HEK293 (cell line): ENCODE data around the gene RPL10A.

Source experiments
- BCL11A ChIP-seq: fragments of 450-650 bp; formaldehyde crosslinking; IDR thresholded peaks from 2 replicates; pipeline ENCODE4 v1.5.1; 2016; ENCODE audit warnings: low read depth, missing biosample characterization, missing genetic modification characterization
- SP7 ChIP-seq: fragments of 450-650 bp; formaldehyde crosslinking; IDR thresholded peaks from 2 replicates; pipeline ENCODE4 v1.5.1; 2016; ENCODE audit warnings: missing biosample characterization, missing genetic modification characterization
- ZBTB17 ChIP-seq: fragments of 450-650 bp; formaldehyde crosslinking; IDR thresholded peaks from 2 replicates; pipeline ENCODE4 v1.5.1; 2016; ENCODE audit warnings: missing biosample characterization, missing genetic modification characterization
- ZNF274 ChIP-seq, 2 experiments: fragments of 200-500 bp in 1 of 2; fragments of 450-650 bp in 1 of 2; sonication (Bioruptor generic) in 1 of 2; formaldehyde crosslinking in 1 of 2; IDR thresholded peaks; 2 replicates each; pipeline versions ENCODE4 v1.5.1 to v1.6.1; 2014 to 2016; ENCODE audit warnings: borderline replicate concordance in 1 of 2, inconsistent platforms in 1 of 2, low read length in 1 of 2, missing biosample characterization in 1 of 2, missing genetic modification characterization in 1 of 2
- ZNF521 ChIP-seq: fragments of 450-650 bp; formaldehyde crosslinking; IDR thresholded peaks from 2 replicates; pipeline ENCODE4 v1.5.1; 2017; ENCODE audit warnings: missing biosample characterization, mild to moderate bottlenecking, missing genetic modification characterization
- ZNF747 ChIP-seq: fragments of 450-650 bp; formaldehyde crosslinking; IDR thresholded peaks from 2 replicates; pipeline ENCODE4 v1.5.1; 2016; ENCODE audit warnings: missing biosample characterization, missing genetic modification characterization
- TF ChIP-seq, protein P1 (sequence below): fragments of 450-650 bp; formaldehyde crosslinking; IDR thresholded peaks from 2 replicates; pipeline ENCODE4 v1.5.1; 2016; ENCODE audit warnings: missing biosample characterization, missing genetic modification characterization

DNA sequence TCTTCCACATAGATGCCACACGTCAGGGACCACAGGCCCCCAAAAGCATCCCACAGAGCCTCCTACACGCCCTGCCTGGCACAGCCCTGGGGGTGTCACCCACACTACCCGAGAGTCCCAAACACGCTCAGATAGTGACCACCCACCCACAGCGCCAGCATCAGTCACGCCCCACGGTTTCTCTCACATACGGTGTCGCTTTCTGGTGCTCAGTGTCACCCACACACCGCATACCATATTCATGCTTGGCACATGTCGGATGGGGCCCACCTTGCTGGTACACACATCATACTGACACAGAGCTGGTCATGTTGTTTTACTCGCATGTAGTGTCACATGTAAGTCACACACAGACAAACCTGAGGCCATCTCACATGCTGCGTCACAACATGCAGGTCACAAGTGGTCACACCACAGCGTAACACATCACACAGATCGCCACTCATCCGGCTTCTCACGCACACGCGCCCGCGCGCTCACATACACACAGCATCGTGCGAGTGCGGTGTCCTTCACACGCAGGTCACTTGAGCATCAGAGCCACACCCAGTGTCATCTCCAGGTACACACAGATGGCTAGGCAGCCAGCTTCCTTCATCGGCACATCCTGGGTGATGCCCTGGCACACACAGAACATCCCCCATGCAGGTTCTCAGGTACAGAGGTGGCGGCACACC is 25.2 kb downstream of the RPL10A start:
- TF ChIP-seq, protein P1, sequence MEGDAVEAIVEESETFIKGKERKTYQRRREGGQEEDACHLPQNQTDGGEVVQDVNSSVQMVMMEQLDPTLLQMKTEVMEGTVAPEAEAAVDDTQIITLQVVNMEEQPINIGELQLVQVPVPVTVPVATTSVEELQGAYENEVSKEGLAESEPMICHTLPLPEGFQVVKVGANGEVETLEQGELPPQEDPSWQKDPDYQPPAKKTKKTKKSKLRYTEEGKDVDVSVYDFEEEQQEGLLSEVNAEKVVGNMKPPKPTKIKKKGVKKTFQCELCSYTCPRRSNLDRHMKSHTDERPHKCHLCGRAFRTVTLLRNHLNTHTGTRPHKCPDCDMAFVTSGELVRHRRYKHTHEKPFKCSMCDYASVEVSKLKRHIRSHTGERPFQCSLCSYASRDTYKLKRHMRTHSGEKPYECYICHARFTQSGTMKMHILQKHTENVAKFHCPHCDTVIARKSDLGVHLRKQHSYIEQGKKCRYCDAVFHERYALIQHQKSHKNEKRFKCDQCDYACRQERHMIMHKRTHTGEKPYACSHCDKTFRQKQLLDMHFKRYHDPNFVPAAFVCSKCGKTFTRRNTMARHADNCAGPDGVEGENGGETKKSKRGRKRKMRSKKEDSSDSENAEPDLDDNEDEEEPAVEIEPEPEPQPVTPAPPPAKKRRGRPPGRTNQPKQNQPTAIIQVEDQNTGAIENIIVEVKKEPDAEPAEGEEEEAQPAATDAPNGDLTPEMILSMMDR (tag by site-specific recombination): no peak
- TF ChIP-seq ZNF521 (tag by site-specific recombination) (no peak), ZNF747 (tag by site-specific recombination) (no peak), BCL11A (tag by site-specific recombination) (no peak), SP7 (tag by site-specific recombination) (no peak), ZBTB17 (tag by site-specific recombination) (no peak), ZNF274 (IDR thresholded peaks at IDR 0.05; ENCODE audit: low read length) (no peak), ZNF274 (tag by site-specific recombination; IDR thresholded peaks at IDR 0.05; ENCODE audit: borderline replicate concordance) (no peak)
